H9 (cell line): ENCODE data around the gene MBLAC2. TPM values are rescaled to one million over a fixed set of nuclear protein-coding genes. Genes with fewer than 3 reads are reported as not detected.

Experiments
- DNase-seq: peaks from one replicate; pipeline ENCODE4 v3.0.0-alpha.2; 2017
- H2AFZ ChIP-seq: one replicate; pipeline ENCODE4 v1.6.1; 2013; ENCODE audit warnings: mild to moderate bottlenecking, low read length, control low read depth, moderate library complexity
- H2AK5ac ChIP-seq: 2 replicates; pipeline ENCODE4 v1.6.1; 2013; ENCODE audit warnings: low read length, control low read depth, mixed read lengths; ENCODE audit not compliant: insufficient read length
- H2BK120ac ChIP-seq: one replicate; pipeline ENCODE4 v1.6.1; 2013; ENCODE audit warnings: low read depth, mild to moderate bottlenecking, low read length, control low read depth, inconsistent platforms; ENCODE audit not compliant: poor library complexity, severe bottlenecking
- H2BK12ac ChIP-seq: 2 replicates; pipeline ENCODE4 v1.6.1; 2013; ENCODE audit warnings: low read length, control low read depth, mixed read lengths, low read depth; ENCODE audit not compliant: insufficient read length
- H2BK15ac ChIP-seq: 2 replicates; pipeline ENCODE4 v1.6.1; 2013; ENCODE audit warnings: low read depth, low read length, control low read depth
- H2BK20ac ChIP-seq: one replicate; pipeline ENCODE4 v1.6.1; 2013; ENCODE audit warnings: low read depth, mild to moderate bottlenecking, low read length, control low read depth, inconsistent platforms; ENCODE audit not compliant: poor library complexity, severe bottlenecking
- H2BK5ac ChIP-seq: 2 replicates; pipeline ENCODE4 v1.6.1; 2013; ENCODE audit warnings: low read length, control low read depth, mixed read lengths; ENCODE audit not compliant: insufficient read length
- H3K14ac ChIP-seq: 2 replicates; pipeline ENCODE4 v1.6.1; 2013; ENCODE audit warnings: low read length, control low read depth; ENCODE audit not compliant: insufficient read depth
- H3K18ac ChIP-seq: 2 replicates; pipeline ENCODE4 v1.6.1; 2013; ENCODE audit warnings: low read depth, mild to moderate bottlenecking, mixed read lengths, low read length, control low read depth; ENCODE audit not compliant: insufficient read length
- H3K23ac ChIP-seq: 2 replicates; pipeline ENCODE4 v1.6.1; 2013; ENCODE audit warnings: low read length, control low read depth, mixed read lengths, low read depth; ENCODE audit not compliant: insufficient read length
- H3K23me2 ChIP-seq: 2 replicates; pipeline ENCODE4 v1.6.1; 2013; ENCODE audit warnings: low read depth, mild to moderate bottlenecking, mixed read lengths, low read length, control low read depth; ENCODE audit not compliant: insufficient read length, poor library complexity, severe bottlenecking
- H3K27ac ChIP-seq: 2 replicates; pipeline ENCODE4 v1.5.1; 2013; ENCODE audit warnings: low read length, control low read depth, mixed read lengths, low read depth; ENCODE audit not compliant: insufficient read length
- H3K27me3 ChIP-seq: 2 replicates; pipeline ENCODE4 v1.6.1; 2013; ENCODE audit warnings: low read length, control low read depth, inconsistent platforms; ENCODE audit not compliant: insufficient read depth
- H3K4ac ChIP-seq: 2 replicates; pipeline ENCODE4 v1.6.1; 2013; ENCODE audit warnings: low read depth, mild to moderate bottlenecking, control low read depth, inconsistent platforms, low read length, moderate library complexity
- H3K4me1 ChIP-seq: 2 replicates; pipeline ENCODE4 v1.6.1; 2013; ENCODE audit warnings: low read length, control low read depth, inconsistent platforms; ENCODE audit not compliant: insufficient read depth
- H3K4me2 ChIP-seq: 2 replicates; pipeline ENCODE4 v1.6.1; 2013; ENCODE audit warnings: low read length, control low read depth, mixed read lengths; ENCODE audit not compliant: insufficient read length, insufficient read depth
- H3K56ac ChIP-seq: 2 replicates; pipeline ENCODE4 v1.6.1; 2013; ENCODE audit warnings: low read depth, mild to moderate bottlenecking, mixed read lengths, low read length, control low read depth; ENCODE audit not compliant: insufficient read length
- H3K79me1 ChIP-seq: 2 replicates; pipeline ENCODE4 v1.6.1; 2013; ENCODE audit warnings: low read depth, mild to moderate bottlenecking, moderate library complexity, low read length, control low read depth, inconsistent platforms; ENCODE audit not compliant: insufficient read depth, poor library complexity, severe bottlenecking
- H3K79me2 ChIP-seq: 2 replicates; pipeline ENCODE4 v1.6.1; 2013; ENCODE audit warnings: low read length, control low read depth, inconsistent platforms; ENCODE audit not compliant: insufficient read depth
- H3K9ac ChIP-seq: 2 replicates; pipeline ENCODE4 v1.6.1; 2013; ENCODE audit warnings: low read length, control low read depth, mixed read lengths; ENCODE audit not compliant: insufficient read length; ENCODE audit errors: extremely low read depth
- H3K9me3 ChIP-seq: one replicate; pipeline ENCODE4 v1.6.1; 2013; ENCODE audit warnings: low read depth, low read length, inconsistent platforms; ENCODE audit not compliant: control insufficient read depth
- H3T11ph ChIP-seq: one replicate; pipeline ENCODE4 v1.6.1; 2013; ENCODE audit warnings: mild to moderate bottlenecking, low read length, control low read depth, inconsistent platforms
- H4K20me1 ChIP-seq: one replicate; pipeline ENCODE4 v1.6.1; 2013; ENCODE audit not compliant: control insufficient read depth, insufficient read length, insufficient read depth
- H4K5ac ChIP-seq: 2 replicates; pipeline ENCODE4 v1.6.1; 2013; ENCODE audit warnings: low read depth, mild to moderate bottlenecking, mixed read lengths, low read length, control low read depth; ENCODE audit not compliant: insufficient read length
- H4K8ac ChIP-seq: replicated peaks from 2 replicates; pipeline ENCODE4 v1.6.1; 2013; ENCODE audit warnings: low read length, control low read depth, mixed read lengths, low read depth; ENCODE audit not compliant: insufficient read length
- H4K91ac ChIP-seq: 2 replicates; pipeline ENCODE4 v1.6.1; 2013; ENCODE audit warnings: low read depth, mild to moderate bottlenecking, moderate library complexity, mixed read lengths, low read length, control low read depth; ENCODE audit not compliant: insufficient read length
- H3K27ac Mint-ChIP-seq, 3 experiments: 2 replicates in 2 of 3; 3 replicates in 1 of 3; pipeline ENCODE4 v1.8.0; 2020 to 2021; ENCODE audit warnings: mixed read lengths in 3 of 3, mild to moderate bottlenecking in 1 of 3, moderate library complexity in 1 of 3
- H3K27me3 Mint-ChIP-seq: 2 replicates; pipeline ENCODE4 v1.8.0; 2021; ENCODE audit warnings: low read depth, mild to moderate bottlenecking, moderate library complexity, mixed read lengths
- H3K36me3 Mint-ChIP-seq, 3 experiments: 2 replicates in 2 of 3; 3 replicates in 1 of 3; pipeline ENCODE4 v1.8.0; 2020 to 2021; ENCODE audit warnings: low read depth in 3 of 3, mixed read lengths in 3 of 3; ENCODE audit not compliant: insufficient read depth in 1 of 3
- H3K4me1 Mint-ChIP-seq, 2 experiments: 2 replicates each; pipeline ENCODE4 v1.8.0; 2020; ENCODE audit warnings: mixed read lengths in 2 of 2
- H3K4me3 Mint-ChIP-seq, 2 experiments: 2 replicates in 1 of 2; 3 replicates in 1 of 2; pipeline ENCODE4 v1.8.0; 2020 to 2021; ENCODE audit warnings: mild to moderate bottlenecking in 2 of 2, mixed read lengths in 2 of 2, moderate library complexity in 1 of 2
- H3K9me3 Mint-ChIP-seq, 2 experiments: 2 replicates in 1 of 2; 3 replicates in 1 of 2; pipeline ENCODE4 v1.8.0; 2020; ENCODE audit warnings: mild to moderate bottlenecking in 2 of 2, mixed read lengths in 2 of 2, moderate library complexity in 1 of 2
- total RNA-seq: library from RNA; stranded (reverse); gene quantifications from 2 replicates; pipeline ENCODE4 v1.2.1, GENCODE V29; 2021
- TF ChIP-seq, protein P1 (sequence below): fragments of 200-600 bp; sonication (generic); conservative IDR thresholded peaks from 3 replicates; pipeline ENCODE4 v1.8.0; 2021; ENCODE audit warnings: antibody characterized with exemption, mild to moderate bottlenecking

The MBLAC2 gene
- total RNA-seq, 1 experiment from 2014 or later: 4.9 TPM

DNA sequence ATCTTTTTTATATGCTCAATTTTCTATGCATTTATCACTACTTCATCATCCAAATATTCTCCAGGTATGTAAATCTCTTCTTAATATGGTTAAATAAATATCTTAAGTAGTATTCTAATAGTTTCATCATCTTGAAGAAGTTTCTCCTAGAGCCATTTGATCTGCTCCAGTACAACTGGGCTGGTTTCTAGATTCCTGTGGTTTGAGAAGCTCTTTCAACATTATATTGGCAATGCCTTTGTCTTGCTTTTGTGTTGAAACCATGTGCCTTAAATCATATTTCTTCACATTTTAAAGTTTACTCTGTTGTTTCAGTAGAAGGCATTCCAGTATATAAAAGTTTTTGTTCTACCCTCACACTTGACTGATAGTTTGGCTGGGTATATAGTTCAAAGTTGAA, 27.6 kb downstream of the MBLAC2 start:
- no peaks in the 10 kb centered on the region for H3K9me3 ChIP-seq
- no peaks in the 10 kb centered on the region; a peak in 2 of 5 replicates for H3K9me3 Mint-ChIP-seq
- no peak overlapping the region for H3T11ph ChIP-seq
- no peak for DNase-seq
- no peak overlapping the region for H3K27ac ChIP-seq
- no peaks in the 10 kb centered on the region for H3K27me3 Mint-ChIP-seq
- H4K91ac ChIP-seq: no peak overlapping the region
- no peaks in the 10 kb centered on the region for H3K4me1 ChIP-seq
- H3K36me3 Mint-ChIP-seq: peaks cover 0 to 5% (median 3%) of the 10 kb centered on the region in 3 experiments; a peak in 4 of 7 replicates
- no peak overlapping the region for H2BK12ac ChIP-seq
- no peak overlapping the region for H2BK15ac ChIP-seq
- no peaks in the 10 kb centered on the region for H3K79me2 ChIP-seq
- H3K56ac ChIP-seq: no peak overlapping the region
- no peak overlapping the region for H2AFZ ChIP-seq
- H3K4me2 ChIP-seq: no peak overlapping the region
- no peak overlapping the region for H4K8ac ChIP-seq
- no peak overlapping the region for H2BK120ac ChIP-seq
- H3K27me3 ChIP-seq: no peaks in the 10 kb centered on the region
- no peak overlapping the region for H4K5ac ChIP-seq
- H3K27ac Mint-ChIP-seq: no peak overlapping the region
- TF ChIP-seq, protein P1, sequence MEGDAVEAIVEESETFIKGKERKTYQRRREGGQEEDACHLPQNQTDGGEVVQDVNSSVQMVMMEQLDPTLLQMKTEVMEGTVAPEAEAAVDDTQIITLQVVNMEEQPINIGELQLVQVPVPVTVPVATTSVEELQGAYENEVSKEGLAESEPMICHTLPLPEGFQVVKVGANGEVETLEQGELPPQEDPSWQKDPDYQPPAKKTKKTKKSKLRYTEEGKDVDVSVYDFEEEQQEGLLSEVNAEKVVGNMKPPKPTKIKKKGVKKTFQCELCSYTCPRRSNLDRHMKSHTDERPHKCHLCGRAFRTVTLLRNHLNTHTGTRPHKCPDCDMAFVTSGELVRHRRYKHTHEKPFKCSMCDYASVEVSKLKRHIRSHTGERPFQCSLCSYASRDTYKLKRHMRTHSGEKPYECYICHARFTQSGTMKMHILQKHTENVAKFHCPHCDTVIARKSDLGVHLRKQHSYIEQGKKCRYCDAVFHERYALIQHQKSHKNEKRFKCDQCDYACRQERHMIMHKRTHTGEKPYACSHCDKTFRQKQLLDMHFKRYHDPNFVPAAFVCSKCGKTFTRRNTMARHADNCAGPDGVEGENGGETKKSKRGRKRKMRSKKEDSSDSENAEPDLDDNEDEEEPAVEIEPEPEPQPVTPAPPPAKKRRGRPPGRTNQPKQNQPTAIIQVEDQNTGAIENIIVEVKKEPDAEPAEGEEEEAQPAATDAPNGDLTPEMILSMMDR: no peak
- H3K4me1 Mint-ChIP-seq: 0 out of 4 replicates have a peak, but pooled peaks cover 0 to 2% of the 10 kb centered on the region in 2 experiments
- H3K4ac ChIP-seq: no peak overlapping the region
- H3K79me1 ChIP-seq: no peaks in the 10 kb centered on the region
- H3K18ac ChIP-seq: no peak overlapping the region
- no peak overlapping the region for H2BK20ac ChIP-seq
- no peak overlapping the region for H3K14ac ChIP-seq
- H3K9ac ChIP-seq: no peak overlapping the region
- H3K4me3 Mint-ChIP-seq: no peak overlapping the region
- no peak overlapping the region for H2BK5ac ChIP-seq
- no peak overlapping the region for H2AK5ac ChIP-seq
- H3K23ac ChIP-seq: no peak overlapping the region
- H4K20me1 ChIP-seq: no peaks in the 10 kb centered on the region
- no peaks in the 10 kb centered on the region for H3K23me2 ChIP-seq
